ENCODE results near the gene DCDC1.

The DCDC1 gene

DNA sequence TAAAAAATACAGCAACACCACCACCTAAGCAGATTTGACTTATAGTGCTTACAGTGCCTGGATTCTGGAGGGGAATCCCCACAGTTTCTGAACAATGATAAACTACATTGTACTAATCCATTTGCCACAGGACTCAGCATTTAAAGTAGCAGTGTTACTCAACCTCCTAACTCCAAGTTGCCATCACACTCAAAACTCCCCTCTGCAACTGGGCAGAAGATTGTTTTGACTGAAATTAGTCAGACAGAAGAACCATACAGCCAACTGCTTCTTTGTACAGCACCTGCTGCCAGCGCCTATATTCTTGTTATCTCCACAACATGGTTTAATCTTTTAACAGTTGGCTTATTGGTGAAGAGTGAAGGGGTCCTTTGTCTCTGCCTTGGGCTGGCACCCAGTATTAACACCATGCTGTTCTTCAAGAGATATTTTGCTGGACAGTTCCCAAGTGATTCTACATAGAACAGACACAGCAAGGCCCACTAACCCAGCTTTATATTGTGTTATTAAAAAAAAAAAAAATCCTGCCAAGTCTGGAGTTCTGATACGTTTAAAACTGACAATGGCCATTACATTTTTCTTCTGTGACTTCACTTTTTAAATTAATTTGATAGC is 273.2 kb downstream of the DCDC1 start:
- DNase-seq: no peak

DNA sequence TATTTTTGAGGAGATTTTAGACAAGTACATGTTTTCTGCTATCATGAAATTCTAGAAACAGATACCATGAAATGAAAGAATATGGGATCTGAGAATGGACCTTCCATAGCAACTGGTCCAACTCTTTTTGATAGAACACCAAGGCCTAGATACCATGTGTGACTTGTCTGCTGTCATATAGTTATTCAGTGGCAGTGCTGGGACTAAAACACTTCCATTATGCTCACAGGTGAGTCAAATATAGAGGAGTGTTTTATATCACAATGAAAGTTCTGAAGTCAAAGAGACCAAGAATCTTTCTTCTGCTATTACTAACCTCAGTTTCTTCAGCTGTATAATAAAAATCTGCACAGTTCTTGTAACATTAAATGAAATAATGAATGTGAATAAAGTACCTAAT is 276.9 kb downstream of the DCDC1 start:
- DNase-seq: no peak

DNA sequence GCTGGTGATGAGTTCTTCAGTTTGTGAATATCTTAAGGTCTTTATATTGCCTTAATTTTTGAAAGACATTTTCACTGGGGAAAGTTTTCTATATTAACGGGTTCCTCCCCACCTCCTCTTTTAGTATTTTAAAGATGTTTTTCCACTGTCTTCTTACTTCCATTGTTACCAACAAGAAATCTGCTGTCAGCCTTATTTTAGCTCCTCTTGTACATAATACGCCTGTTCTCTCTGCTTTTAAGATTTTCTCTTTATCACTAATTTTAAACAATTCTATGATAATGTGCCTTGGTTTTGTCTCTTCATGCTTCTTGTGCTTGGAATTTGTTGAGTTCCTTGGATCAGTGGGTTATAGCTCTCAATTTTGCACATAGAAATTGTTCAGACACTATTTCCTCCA is 280.4 kb downstream of the DCDC1 start:
- DNase-seq: no peak

DNA sequence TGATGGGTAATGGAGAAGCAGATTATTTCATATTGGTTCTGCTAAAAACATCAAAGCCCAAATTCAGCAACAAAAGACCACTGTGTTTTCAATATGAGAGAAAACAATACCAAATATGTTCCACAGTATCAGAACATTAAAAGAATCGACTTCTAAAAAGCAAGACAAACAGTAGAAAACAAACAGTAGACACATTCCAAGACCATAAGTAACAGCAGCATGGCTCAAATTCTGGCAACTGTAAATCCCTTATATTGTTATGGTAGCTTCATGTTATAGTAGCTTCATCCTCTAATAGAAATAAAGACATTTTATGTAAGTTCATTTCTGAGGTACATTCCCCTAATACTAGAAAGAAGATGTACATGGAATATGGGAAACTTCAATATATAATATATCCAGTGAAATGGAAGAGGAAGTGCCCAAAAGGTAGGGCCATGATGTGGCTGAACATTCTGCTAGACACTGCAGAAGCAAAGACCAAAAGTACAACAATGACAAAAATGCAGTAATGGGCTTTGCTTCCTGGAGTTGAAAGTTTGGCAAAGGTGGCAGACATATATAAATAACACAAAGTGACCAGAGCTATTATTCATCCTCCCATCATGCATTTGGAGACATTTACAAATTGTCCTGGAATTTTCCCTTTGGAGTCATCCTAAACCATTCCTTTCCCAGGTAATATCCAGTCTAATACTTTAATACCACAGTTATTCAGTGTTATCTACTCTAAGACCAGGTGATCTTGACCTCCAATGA is 299.9 kb downstream of the DCDC1 start:
- no peak for DNase-seq

DNA sequence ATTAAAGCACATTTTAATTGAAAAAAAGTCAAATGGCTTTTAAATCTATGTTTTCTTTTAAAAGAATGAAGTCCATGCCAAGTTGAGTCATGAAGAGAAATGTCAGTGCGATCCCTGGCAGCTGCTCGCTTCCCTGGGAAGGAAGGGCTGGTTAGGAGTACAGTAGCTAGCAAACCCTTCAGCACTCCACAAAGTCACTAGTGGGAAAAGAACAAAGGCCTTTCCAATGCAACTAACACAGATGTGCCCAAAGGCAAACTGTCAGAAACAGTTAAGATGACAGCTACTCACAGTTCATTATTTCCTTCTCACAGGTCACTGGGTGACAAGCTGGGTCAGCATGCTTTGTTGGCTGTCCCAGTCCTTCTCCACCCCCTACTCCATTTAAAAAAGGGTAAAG is 308.7 kb downstream of the DCDC1 start:
- DNase-seq: no peak

DNA sequence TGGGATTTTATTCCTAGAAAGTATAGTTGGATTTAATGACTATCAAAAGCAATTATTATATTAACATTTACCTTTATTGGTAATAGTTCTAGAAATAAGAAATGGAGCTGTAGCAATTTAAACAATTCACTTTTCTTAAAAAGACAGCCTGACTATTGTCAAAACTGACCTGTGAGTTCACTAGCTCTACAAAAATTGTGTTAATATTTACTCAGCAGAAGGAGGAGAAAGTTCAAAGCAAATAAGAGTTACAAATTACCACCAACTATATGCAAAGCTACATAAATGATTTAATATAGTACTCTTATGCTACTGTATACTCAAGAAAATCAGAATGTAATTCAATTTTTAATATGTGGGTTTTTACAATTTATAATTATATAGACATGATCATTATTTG is 310.0 kb downstream of the DCDC1 start:
- no peak for DNase-seq

DNA sequence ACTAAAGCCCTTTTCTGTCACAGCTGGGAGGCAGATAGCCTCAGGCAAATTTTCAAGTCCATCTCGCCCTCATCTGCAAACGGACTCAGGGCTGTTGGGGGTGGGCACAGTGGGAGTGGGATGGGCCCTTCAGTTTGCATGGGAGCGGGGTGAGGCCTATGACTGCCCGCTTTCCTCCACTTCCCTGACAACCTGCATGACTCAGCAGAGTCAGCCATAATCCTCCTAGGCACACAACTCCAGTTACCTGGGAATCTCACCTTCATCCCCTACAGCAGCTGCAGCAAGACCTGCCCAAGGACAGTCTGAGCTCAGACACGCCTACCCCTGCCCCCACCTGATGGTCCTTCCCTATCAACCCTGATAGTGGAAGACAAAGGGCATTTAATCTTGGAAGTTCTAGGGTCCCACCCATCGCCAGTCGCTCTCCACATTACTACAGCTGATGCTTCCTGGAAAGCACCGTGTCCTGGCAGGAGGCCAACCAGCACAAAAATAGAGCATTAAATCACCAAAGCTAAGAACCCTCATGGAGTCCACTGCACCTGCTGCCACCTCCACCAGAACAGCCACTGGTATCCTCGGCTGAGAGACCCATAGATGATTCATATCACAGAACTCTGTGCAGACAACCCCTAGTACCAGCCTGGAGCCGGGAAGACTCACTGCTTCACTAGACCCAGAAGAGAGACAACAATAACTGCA is 319.3 kb downstream of the DCDC1 start:
- no peak for DNase-seq

DNA sequence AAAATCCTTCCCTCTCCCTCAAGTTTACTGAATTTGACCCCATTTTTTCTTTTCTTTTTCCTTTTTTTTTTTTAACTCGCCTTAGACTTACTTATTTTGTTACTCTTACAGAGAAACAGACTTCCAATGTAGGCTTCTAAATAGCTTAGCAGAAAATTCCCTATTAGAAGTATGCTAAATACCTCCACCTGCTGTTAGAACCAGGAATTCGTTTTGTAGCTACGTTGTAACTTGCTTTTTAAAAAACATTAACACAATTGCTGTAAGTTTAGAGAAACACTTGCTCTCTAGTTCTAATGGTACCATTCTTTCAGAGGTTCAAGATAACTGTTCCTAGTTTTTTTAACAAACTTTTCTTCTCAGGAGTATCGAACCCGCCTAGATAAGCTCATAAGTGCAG is 324.2 kb downstream of the DCDC1 start:
- no peak for DNase-seq

DNA sequence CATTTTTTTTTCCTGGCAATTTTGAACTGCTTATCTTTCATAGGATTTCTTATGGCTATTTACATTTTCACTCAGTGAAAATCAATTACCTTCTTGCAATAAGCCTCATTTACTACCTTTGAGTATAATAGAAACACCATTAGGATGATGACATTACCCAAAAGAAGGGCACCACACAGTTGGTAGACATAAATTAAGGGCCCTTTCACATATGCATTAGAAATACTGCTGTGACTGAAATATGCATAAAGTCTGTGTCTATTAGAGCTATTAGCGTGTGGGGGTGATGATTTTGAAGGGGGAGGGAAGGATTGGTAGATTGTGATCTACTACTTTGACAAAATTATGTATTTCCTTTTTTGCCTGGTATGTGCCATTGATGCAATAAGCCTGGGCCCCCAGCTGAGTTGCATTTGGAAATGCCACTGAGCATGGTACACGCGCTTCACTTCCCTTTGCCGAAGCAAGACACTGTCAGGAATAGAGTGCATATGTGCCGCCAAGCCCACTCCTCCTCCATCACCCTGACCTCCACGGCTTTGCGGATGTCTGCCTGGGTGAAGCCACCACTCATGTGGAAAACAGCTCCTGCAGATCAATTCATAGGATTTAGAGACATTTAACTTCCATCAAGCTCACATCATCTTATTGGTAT is 339.3 kb downstream of the DCDC1 start:
- DNase-seq: no peak

DNA sequence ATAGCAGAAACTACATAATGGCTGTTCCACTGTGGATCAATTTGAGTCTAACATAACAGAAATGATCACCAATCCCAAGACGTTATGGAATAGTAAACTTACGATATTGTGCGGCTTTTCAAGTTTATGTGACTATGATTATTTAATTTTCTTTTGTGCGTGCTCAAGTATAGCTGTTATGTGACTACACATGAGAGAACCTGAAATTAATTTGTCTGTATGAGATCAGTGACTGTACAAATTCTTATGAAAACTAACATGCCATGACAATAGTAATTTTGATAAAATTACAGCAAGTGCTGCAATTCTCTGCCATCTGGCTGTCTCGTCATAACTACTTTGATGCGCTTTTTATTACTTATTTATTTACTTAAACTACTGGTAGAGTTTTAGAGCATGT is 343.2 kb downstream of the DCDC1 start:
- DNase-seq: no peak

DNA sequence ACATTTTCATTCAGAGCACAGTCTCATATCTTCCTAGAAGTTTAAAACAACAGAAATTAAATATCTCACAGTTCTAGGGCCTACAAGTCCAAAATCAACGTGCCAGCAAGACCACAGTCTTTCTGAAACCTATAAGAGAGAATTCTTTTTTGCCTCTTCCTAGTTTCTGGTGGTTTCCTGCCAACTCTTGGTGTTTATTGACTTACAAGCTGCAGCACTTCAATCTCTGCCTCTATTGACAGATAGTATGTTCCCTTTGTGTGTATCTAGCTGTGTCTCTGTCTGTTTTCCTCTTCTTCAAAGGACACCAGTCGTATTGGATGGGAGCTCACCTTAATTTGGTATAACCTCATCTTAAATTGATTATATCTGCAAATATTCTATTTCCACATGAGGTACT is 347.5 kb downstream of the DCDC1 start:
- DNase-seq: no peak

DNA sequence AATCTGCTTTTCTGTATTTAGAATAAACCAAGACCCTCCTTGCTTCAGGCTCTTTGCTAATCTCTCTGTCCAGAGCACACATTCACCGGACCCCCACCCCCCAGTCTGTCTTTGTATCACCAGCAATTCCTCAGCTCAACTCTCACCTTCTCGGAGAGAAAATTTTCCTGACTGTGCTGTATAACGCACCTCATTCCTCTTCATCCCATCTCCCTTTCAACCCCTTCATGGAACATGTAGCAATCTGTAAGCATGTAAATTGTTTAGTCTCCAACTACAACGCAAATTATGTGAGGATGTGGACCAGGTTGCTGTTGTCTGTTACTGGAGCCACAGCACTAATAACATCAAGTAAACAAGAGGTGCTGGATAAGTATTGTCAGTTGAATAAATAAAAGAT is 349.8 kb downstream of the DCDC1 start:
- DNase-seq: no peak

DNA sequence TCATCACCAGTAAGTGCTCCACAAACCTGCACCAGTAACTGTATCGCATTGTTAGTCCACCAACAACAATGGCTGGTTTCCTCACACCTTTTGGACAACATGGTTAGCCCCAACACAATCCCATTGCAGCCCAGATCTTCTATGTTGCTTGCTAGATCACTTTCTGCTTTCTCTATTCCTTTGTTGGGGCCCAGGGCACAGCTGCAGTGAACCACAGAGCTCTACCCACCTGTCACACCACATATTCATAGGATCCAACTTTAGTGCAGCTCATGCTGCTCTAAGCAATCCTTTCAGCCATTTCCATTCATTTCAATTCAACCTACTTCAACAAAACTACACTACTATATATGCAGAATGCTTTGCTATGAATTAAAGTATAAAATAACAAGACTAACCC is 364.3 kb downstream of the DCDC1 start:
- no peak for DNase-seq

DNA sequence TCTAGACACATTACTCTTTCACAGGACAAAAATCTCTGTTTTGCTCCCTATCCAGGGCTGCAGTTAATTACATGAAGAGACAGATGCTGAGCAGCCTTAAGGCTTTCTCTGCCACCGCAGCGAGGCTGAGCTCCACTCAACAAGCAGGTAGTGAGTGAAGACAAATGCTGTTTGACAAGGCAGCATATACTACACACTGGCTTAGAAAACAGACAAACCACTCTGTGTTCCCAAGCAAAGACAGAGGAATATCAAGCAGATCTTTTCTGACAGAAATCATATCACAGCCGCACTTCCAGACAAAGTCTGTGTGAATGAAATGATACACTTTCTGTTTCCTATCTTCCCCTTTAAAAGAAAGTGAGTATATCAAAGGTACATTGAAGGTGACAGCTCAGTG is 368.1 kb downstream of the DCDC1 start:
- DNase-seq: no peak

DNA sequence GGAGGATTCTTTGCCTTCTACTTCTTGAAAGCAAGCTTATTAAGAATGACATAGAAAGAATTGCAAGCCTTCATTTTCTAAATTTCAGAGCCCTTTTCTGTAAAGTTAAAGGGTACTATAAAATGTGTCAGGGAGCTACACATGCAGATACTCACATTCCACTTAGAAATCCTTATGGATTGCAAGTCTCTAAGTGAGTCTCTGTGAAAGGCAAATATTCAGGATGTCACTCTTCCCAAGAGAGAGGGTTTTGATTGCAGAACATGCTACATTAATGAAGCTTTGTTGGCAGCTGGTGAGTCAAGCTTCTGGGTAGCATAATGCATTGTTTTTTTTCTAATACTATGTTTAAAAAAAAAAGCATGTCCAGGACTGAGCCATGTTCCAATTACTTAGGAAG is 369.2 kb downstream of the DCDC1 start:
- no peak for DNase-seq

DNA sequence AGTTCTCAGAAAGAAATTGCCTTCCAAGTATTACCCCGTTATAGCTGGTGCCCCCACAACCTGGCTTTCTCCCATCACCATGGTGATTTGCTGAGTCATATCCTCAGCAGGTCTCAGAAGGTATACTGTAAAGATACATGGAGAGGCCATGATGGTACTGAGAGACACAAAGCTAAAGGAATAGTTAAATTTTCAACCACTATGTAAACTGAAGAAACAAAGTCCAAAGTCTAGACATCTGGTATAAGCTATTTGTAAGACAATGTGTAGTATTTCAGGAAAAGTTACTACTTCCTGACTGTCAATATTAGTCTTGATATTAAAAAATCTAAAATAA is 377.1 kb downstream of the DCDC1 start:
- no peak for DNase-seq

DNA sequence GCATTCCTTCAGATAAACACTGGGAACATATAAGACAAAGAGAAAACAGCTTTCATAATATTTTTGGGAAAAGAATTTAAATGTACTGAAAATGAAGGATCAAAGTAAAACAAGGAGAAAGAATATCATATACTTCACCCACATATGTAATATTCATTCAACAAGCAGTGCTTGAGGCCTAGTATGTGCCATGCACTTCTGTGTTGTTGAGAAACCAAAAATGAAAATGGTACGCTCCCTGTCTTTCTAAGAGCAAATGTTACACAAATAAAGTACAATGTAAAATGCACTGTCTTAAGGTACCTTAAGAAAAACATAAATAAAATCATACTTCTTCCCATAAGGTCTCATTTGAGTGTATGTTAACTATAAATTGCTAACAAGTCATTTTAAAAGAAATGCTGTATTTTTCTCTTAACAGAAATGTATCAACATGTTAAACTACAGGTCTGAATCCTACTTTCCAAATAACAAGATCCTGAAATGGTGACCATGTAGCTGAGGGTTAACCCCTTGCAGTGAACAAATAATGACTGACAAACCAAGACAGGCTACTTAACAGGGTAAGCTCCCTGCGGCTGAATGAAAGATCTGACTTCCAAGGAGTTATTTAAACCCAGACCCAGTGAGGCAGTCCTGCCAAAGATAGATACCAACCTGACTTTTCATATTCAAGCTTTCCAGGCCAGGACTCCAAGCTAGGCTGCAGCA is 377.6 kb downstream of the DCDC1 start:
- DNase-seq: no peak

DNA sequence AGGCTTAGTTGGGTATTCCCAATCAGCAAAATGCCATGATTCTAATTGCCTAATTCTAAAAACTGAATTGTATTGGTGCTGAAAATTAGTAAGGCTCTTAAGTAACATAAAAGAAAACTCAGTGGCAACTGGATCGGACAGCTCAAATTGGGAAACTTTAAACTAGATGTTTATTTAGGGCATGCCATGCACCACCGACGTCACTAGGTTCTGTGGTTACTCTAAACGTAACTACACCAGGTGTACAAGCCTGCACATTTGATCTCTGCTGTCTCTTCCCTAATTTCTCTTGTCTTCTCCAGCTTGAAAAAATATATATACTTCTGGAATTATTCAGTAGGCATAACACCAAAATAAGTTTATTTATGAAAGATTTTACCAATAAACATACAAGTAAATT is 378.2 kb downstream of the DCDC1 start:
- no peak for DNase-seq

DNA sequence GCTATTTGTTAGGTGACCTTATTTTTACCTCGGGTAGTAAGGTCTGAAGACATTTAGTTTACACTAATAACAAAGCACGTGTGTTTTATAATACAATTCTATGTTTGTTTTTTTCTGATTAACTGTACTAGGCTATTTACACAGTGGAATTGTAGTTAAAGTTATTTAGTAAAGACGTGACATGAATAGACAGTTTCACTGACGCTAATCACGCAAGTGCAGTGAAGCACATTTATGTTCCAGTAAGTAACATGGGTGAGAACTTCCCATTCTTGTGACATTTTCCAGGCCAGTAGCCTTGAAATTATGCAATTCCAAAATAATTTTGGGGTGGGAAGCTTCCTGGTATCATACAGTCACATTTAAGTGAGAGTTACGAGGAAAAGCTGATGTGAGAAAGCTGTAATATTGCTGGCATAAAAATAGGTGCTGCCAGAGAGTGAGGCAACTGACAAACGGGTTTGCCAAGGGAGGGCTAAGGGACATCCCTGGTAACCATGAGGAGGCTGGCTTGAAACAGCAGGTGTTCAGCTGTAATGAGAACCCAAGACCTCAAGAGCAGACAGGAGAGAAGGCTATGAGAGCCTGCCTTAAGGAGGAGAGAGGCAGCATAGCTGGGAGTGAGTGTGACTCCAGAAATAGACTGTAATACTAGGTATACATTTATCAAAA is 378.8 kb downstream of the DCDC1 start:
- no peak for DNase-seq

DNA sequence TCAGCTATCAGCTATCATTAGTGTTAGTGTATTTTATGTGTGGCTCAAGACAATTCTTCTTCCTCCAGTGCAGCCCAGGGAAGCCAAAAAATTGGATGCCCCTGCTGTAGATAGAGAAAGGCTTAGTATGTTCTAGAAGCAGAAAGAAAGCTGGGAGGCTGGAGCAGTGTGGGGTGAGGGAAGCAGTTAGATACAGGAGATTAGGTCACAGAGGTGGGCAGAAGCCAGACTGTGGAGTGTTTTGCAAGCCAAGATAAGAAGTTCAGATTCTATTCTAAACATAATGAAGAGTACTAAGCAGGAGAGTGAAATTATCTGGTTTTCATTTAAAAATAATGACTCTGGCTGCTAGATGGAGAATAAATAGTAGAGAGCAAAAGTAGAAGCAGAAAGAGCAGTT is 381.7 kb downstream of the DCDC1 start:
- no peak for DNase-seq

DNA sequence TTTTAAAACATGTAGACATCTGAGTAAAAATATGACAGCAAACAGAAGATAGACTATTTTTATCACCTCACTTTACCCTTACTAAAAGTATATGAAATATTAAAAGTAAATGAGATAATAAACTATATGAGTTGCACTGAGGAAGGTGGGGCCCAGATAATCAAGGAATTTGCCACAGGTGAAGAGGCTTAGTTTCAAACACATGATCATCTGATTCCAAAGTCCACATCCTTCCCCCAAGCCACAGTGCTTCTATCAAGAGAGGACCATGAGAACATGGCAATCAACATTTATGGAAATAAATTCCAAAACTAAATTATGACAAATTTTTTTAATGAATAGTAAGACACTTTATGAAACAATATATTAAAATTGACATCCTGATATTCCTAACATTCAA is 384.0 kb downstream of the DCDC1 start:
- no peak for DNase-seq

DNA sequence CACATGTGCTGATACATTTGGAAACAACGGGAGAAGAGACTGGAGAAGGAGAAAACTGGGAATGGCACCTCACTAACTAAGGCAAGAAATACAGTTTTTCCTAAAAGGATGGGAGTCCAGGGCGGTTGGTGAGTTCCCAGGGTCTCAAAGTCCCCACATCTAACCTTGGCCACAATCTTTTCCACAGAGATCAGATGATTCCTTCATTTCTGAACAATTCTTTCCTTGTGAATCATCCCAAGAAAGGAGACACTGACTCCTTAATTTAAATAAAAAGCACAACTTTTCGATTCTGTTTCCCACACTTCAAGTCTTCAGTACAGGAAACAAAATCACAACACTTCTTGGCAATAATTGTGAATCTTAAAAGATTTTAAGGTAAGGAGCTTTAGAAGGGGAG is 384.7 kb downstream of the DCDC1 start:
- DNase-seq: no peak

DNA sequence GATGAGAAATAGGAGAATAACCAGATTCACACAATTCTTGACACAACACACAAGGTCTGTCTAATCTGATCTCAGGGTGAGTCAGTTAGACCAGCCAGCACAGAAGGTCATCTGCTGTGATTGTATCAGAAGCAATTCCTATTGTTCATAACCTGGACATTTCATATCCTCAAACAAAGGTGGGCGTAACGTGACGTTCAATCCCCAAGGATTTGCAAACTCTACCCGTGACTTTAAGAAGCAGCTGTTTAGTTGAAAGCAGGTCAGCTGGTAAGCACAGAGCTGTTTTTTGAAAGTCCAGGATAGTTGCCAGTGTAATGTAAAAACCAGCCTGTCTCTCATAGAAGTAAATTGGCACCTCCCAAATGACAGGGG is 385.1 kb downstream of the DCDC1 start:
- DNase-seq: no peak
